Colon (tissue), 2 donors: ENCODE results near the gene MOB2.

ENCODE experiments used
- FAIRE-seq: peaks from 2 replicates; lab custom pipeline; 2012; peaks lifted over from hg19 to GRCh38; lab: Jason Lieb, UNC
- donor health status: control.
- donor health status: control.

MOB2 gene

DNA sequence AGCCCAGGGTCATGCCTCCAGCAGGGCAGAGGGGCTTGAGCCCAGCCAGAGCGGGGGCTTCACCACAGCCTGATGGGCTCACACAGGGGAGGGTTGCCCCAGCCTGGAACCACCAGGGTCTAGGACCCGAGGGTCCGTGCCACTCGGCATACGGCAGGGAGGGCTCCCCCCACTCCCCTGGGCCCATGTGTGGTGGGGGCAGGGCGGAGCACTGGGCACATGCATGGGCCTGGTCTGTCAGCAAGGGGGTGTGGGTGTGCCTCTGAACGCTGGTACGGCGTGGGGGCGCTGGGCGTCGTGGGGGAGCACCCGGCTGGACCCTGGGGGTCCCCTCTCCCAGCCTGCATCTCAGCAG, 29.3 kb downstream of the MOB2 start:
- FAIRE-seq: no peak

- no peak for FAIRE-seq
These were observed 29.8 kb downstream of the MOB2 start for GRCh38 chr11:1456596-1457325.

DNA sequence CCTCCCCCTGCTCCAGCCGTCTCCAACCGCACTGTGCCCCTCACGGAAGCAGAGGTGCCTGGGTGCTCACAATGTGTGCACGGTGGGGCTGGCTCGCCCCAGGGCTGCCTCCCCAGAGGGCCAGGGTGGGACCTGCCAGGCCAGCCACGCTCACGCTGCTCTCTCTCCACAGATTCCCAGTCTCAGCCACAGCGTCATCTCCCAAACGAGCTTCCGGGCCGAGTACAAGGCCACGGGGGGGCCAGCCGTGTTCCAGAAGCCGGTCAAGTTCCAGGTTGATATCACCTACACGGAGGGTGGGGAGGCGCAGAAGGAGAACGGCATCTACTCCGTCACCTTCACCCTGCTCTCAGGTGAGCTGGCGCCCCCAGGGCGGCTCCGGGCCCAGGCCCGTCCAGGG, 30.4 kb downstream of the MOB2 start:
- no peak for FAIRE-seq

GRCh38 chr11:1455763-1456060, 30.9 kb downstream of the MOB2 start:
- no peak for FAIRE-seq

DNA sequence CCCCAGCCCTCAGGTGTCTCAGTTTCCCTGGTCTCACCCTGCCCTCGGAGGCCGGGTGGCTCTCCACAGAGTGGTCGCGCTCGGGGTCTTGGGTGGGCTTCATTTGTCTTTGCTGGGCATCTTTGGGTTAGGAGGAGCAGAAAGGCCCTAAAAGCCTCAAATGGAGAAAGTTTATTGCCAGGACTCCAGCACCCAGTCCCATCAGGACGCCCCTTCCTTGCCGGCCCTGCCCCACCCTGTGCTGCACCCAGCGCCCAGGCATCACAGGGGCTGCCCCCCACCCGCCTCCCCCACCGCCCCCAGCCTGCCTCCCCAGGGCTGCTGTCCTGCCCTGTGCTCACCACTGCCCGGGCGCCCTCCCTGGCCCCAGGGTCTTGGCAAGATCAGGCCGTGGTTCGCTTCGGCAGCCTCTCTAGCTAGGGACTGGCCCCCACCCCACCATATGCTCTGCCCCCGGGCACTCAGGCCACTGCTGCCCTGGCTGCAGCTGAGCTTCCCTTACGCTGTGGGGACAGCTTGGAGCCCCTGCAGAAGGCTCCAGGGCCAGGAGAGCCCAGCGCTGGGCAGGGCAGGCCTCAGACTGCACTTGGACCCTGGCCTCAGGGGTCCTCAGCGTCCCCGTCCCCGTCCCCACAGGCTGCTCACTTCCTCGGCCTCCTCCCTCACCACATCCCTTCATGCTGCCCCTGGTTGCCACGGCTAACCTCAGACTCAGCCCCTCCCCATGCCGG, 31.4 kb downstream of the MOB2 start:
- FAIRE-seq: no peak

DNA sequence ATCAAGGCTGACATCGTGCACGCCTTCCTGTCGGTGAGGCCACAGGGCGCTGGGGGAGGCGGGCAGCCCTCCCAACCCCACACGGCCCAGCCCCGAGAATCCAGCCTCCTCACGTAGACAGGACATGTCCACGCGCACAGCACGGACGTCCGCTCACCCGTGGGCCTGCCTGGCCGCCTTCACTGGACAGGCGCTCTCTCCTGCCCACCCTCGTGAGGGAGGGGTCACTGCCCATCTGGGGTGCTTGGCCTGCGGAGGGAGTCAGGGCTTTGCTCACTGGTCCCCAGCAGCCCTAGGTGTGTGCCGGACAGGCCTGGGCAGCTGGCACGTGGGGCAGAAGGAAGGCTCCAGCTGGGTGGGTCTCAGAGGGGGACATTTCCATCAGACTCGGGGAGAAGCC, 32.0 kb downstream of the MOB2 start:
- FAIRE-seq: no peak

DNA sequence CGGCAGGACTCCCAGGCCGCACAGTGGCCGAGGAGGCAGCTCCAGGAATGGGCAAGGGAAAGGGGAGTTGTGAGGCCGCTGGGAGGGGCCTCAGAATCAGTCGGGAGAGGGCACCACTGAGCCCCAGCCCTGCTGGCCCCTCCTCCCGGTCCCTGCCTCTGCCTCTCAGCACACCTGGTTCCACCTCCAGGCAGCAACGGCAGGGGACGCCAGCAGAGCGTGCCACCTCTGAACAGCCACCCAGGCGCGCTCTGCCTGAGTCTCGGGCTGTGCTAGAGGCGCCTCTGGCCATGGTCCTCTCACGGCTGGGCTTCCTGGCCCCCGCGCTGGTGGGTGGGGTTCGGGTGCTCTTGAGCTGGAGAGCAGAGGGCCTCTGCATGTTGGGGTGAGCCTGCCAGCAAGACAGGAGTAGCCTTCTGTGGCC, 33.0 kb downstream of the MOB2 start:
- no peak for FAIRE-seq

- FAIRE-seq: no peak
These were observed 33.8 kb downstream of the MOB2 start for GRCh38 chr11:1452744-1453143.

GRCh38 chr11:1451781-1452470, 34.7 kb downstream of the MOB2 start:
- no peak for FAIRE-seq

GRCh38 chr11:1450949-1451710, 35.4 kb downstream of the MOB2 start:
- no peak for FAIRE-seq

DNA sequence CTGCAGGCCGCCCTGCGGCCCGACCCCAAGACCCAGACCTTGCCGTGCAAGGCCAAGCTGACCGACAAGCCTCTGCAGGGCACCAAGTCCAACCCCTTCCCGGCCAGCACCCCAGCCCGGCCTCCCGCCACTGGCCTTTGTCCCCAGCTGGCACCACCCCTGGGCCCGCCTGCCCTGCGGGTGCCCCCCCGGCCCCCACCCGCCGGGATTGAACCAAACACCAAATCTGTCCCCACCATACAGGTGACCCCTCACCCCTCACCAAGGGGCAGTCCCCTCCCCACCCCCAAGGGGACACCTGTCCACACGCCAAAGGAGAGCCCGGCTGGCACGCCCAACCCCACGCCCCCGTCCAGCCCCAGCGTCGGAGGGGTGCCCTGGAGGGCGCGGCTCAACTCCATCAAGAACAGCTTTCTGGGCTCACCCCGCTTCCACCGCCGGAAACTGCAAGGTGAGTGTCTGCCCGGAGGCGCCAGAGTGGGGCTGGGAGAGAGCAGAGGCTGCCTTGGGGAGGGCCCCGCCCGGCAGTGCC, 36.2 kb downstream of the MOB2 start:
- no peak for FAIRE-seq

DNA sequence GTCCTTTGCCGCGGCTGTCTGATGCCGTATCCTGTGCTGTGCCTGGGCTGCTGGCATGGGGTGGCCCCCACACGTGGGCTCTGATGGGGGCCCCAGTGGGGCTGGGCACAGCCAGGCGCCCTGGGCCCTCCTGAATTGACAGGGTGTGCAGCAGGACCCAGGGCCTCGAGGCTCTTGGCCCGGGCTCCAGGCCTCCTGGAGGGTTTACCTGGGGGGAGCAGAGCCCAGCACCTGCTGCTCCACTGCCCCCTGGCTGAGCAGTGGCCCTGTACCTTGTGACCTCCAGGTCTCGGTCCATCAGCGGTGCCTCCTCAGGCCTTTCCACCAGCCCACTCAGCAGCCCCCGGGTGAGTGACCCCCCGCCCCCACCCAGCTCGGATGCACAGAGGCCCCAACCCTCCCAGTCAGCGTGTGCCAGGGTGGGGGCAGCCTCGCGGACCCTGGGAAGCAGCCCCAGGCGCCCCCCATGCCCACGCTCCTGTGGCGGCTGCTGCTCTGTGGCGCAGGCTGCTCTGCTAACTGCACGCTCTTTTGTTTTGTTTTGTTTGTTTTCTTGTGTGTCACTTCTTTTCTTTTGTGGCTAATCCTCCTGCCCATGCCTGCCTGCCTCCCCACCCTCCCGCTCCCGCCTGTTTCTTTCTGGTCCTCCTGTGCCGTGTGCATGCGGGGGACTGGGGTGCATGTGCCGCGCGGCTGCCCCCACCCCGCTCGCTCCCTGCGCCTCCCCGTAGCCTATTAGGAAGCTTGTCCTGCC, 36.9 kb downstream of the MOB2 start:
- no peak for FAIRE-seq

GRCh38 chr11:1448882-1449281, 37.7 kb downstream of the MOB2 start:
- FAIRE-seq: no peak

- no peak for FAIRE-seq
These were observed 38.4 kb downstream of the MOB2 start for GRCh38 chr11:1447845-1448825.

DNA sequence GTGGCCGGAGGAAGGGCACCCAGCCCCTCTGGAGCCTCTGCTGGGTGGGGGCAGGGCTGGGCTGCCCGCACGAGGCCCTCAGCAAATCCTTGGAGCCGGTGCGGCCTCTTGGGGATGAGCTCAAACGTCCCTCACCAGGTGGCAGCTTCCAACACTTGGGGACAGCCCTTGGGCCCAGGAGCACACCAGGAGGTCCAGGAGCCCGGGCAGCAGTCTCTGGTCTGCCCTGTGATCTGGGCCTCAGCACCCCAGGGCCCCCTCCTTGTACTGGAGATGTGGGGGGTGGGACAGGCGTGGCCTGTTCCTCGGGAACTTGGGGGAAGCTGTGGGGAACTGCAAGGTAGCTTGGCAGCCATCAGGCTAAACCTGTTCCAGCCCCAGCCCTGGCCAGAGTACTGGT, 40.0 kb downstream of the MOB2 start:
- no peak for FAIRE-seq

DNA sequence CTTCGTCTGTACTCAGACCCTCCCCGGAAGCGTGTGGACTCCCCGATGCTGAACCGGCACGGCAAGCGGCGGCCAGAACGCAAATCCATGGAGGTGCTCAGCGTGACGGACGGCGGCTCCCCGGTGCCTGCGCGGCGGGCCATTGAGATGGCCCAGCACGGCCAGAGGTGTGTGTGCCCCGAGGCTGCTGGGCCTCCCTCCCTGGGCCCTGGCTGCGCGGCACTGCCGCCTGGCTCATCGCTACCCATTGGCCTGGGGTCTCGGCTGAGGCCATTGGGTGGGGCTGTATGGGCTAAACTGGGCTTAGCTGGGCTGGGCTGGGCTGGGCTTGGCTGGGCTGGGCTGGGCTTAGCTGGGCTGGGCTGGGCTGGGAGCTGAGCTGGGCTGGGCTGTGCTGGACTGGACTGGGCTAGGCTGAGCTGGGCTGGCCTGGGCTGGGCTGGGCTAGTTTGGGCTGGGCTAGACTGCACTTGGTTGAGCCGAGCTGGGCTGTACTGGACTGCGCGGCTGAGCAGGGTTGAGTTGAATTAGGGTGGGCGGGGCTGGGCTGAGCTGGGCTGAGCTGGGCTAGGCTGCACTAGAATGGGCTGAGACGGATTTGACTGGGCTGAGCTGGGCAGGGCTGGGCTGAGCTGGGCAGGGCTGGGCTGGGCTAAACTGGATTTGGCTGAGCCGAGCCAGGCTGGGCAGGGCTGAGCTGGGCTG, 40.7 kb downstream of the MOB2 start:
- no peak for FAIRE-seq

DNA sequence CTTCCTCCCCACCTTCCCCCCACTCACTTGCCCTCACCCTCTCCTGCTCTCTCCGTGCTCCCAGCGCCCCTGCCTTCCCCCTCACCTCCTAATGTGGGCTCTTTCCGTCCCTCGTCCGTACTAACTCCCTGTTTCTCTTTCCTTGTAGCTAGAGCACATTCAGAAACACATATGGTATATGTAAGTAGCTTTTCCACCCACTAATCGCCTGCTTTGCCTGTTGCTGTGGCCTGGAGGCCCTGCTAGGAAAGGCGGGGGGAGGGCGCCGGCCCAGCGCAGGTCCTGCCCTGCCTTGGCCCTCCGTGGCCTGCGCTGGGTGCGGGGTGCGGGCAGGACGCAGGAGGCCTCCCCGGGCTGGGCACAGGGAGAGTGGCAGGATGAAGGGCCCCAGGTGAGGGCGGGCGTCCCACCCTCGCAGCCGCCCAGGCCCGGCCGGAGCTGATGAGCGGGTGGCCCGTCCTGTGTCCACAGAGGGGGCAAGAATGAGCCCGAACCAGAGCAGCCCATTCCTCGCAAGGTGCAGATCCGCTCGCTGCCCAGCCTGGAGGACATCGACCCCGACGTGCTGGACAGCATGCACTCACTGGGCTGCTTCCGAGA, 41.7 kb downstream of the MOB2 start:
- FAIRE-seq: no peak

GRCh38 chr11:1444321-1444720, 42.3 kb downstream of the MOB2 start:
- no peak for FAIRE-seq

- no peak for FAIRE-seq
These were observed 42.8 kb downstream of the MOB2 start for GRCh38 chr11:1443737-1444136.
